ENCODE results near the gene ENTPD2.

- TF ChIP-seq, protein P1, sequence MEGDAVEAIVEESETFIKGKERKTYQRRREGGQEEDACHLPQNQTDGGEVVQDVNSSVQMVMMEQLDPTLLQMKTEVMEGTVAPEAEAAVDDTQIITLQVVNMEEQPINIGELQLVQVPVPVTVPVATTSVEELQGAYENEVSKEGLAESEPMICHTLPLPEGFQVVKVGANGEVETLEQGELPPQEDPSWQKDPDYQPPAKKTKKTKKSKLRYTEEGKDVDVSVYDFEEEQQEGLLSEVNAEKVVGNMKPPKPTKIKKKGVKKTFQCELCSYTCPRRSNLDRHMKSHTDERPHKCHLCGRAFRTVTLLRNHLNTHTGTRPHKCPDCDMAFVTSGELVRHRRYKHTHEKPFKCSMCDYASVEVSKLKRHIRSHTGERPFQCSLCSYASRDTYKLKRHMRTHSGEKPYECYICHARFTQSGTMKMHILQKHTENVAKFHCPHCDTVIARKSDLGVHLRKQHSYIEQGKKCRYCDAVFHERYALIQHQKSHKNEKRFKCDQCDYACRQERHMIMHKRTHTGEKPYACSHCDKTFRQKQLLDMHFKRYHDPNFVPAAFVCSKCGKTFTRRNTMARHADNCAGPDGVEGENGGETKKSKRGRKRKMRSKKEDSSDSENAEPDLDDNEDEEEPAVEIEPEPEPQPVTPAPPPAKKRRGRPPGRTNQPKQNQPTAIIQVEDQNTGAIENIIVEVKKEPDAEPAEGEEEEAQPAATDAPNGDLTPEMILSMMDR (conservative IDR thresholded peaks at IDR 0.05; ENCODE audit: low read depth, low read length) = no peak
- no peak for TF ChIP-seq MXI1 (IDR thresholded peaks at IDR 0.05; ENCODE audit: borderline replicate concordance, low read depth, low read length)
- no peak for TF ChIP-seq SMC3 (IDR thresholded peaks at IDR 0.05; ENCODE audit: low read depth, low read length)
- no peak for TF ChIP-seq POLR2A (IDR thresholded peaks at IDR 0.05; ENCODE audit: low read depth, low read length)
- no peak for TF ChIP-seq NFE2L2 (IDR thresholded peaks at IDR 0.05; ENCODE audit: low read depth, low read length)
- no peak for TF ChIP-seq RAD21 (IDR thresholded peaks at IDR 0.05; ENCODE audit: low read length)
- TF ChIP-seq MAZ (IDR thresholded peaks at IDR 0.05; ENCODE audit: borderline replicate concordance, low read depth, low read length) = no peak
These were observed 47.5 kb downstream of the ENTPD2 start for GRCh38 chr9:137006116-137007003.

Data from IMR-90 (cell line).